HG03060 (cell line): Measurements from ENCODE around the gene P4HA2.

ENCODE experiments used
- ATAC-seq: cut with Tn5 transposase; IDR thresholded peaks from one replicate; pipeline ENCODE4 v1.9.1; 2021; ENCODE audit warnings: low read depth, moderate number of reproducible peaks; ENCODE audit not compliant: unreplicated experiment

P4HA2 gene

DNA sequence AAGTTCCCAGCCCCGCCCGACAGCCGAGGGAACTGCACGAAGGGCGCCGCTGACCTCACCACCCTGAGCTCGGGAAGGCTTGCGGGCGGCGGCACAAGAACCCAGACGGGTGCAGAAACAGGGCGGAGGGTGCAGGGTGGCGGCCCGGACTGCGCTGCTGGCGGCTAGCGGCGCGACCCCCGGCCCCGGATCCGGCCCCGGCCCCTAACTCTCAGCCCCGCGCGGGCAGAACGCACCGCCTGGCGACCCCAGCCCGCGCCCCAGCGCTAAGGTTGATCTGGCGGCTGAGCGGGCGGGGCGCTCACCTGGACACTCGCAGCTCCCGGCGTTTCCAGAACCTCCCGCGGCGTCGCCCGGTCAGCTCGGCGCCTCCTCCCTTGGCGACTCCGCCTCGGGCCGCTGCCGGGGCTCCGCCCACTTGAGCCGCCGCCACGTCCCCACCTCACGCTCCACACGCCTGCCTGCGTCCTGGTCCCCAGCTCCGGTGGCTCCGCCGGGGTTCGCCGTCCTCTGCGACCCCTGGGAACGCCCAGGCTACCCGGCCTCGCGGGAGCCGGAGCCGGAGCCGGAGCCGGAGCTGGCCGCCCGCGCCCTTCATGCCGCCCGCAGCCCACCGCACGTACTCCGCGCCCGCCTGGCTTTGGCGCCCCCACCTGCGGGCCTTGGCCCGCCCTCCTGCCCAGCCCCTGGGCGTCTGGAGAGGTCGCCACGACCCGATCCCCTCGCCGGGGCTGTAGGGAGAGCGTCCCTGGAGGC is at the start of gene P4HA2:
Gene P4HA2 (minus strand): TSS at position 369 of the 756 bp plus-strand sequence. CDS start 9,227 bp downstream, outside the sequence.
- ATAC-seq = no peak

DNA sequence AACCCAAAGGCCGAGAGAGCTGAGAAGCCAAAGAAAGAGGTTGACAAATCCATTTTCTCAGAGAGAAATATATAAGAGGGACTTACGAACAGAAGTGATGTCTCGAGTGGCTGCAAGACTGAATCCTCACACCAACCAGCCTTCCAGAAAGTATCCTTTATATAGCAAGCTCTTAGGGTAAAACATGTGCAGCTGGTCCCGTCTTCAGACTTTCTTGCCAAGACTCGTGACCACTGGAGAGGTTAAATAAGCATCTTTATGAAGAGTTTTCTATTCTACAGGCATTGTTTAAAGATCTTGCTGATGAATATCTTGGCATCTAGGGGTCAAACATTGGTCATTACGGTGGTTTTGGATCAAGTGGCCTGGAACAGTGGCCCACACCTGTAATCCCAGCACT is 49.6 kb upstream of the P4HA2 start:
- ATAC-seq = no peak

DNA sequence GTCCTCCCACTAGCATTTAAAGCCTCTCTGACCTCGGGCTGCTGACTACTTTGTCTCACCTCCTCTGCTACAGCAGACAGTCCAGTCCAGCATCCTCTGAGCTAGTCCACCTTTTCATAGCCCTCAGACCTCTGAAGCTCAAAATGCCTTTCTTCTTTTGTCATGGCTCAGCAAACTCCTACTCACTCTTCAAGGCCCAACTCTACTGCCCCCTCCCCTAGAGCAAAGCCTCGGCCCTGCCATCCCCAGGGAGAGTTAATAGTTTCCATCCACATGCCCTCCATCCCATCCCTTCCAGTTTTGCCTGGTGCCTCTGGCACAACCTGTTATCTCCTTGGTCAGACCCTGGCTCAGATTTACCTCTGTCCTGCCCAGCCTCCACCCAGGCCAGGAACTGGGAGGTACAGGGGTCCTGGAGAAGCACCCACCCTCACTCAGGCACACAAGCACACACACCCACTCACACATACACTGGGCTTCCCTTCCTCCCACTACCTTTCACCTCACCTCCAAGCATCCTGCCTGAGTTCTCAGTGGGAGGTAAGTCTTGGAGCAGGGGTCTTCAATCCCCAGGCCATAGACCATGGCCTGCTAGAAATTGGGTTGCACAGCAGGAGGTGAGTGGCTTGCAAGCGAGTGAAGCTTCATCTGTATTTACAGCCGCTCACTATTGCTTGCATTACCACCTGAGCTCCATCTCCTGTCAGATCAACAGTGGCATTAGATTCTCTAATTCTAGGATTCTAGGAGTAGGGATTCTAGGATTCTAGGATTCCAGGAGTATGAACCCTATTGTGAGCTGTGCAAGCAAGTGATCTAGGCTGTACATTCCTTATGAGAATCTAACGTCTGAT is 47.9 kb upstream of the P4HA2 start:
- ATAC-seq = no peak

DNA sequence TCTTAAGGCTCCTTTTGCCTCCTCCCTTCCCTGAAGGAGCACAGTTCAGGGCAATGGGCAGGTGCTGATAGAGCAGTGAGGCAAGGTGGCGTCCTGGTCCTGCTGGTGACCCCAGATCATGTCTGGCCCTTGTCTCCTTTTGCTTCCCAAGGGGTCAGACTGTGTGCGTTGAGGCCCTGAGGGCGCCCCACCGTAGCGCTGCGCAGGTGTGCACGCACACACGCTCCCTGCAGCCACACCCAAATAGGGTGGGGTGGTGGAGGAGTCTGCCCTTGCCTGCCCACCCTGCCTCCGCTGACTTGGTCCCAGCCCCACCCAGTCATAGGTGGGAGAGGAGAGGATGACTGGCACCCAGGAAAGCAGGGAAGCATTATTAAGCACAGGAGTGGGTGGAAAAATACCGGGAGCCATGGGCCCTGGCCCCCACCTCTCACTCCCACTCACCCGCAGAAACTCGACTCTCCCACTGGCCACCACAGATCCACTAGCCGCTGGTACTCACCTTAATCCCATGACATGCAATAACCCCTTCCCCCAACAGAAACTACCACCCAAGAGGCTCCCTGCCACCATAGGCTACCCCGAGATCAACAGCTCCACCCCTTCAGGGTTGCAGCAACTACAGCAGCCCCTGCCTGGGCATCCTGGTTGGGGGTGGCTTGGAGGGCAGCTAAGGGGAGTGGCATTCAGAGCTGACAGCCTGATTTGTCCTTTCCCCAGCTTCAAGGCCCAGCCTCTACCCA is 46.6 kb upstream of the P4HA2 start:
- no peak for ATAC-seq

DNA sequence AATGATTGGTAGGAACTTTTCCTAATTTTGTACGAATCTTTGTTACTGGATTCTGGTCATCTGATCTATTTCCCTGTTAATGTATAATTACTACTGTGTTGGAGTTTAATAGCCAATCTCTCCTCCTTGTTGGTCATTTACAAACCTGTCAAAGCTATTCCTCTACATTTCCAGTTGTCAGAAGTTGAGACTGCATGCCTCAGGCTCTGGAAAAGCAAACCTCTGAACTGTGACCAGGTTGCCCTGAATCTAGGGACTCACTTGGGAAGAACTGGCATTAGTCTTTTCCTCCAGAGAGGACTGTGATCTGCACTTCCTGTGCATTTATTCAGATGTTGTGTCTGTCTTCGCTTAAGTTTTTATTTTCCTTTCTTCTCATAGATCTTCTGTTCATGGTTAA is 46.0 kb upstream of the P4HA2 start:
- no peak for ATAC-seq

DNA sequence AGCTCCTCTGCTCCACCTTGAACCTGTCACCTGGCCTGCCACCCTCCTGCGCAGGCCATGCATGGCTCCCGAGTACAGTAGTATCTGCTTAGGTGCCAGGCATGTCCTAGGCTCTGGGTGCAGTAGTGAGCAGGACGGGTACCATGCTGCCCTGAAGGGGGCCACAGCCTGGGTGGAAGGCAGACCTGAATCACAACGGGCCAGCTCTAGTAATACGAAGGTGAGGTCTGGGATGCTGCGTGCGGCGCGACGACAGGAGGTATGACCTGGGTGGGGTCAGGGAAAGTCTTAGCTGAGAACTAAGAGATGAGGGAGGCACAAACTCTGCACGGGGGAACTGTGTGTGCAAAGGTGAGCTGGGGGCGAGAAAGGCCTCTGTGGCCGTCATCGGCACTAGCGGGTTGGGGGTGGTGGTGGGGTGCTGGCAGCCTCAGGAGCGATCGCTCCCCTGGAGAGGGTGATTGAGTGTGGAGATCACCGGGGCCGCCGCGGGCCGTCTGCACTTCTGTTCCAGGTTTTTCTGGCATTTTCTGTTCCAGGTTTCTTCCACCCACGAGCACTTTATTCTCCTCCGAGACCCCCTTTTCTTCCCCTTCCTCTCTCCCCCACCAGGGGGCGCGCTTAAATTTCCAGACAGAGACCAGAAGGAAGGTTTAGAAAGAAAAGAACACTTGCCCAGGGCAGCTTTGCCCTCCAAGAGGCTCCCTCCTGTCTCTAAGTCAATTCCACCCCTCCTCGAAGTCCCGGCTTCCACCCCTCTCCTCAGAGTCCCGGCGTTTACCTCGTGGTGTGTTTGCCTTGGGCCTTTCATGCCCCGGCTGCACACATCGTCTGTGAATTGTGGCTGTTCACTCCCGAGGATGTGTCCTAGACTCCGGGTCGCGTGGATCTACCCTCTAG is 44.9 kb upstream of the P4HA2 start:
- ATAC-seq = no peak

DNA sequence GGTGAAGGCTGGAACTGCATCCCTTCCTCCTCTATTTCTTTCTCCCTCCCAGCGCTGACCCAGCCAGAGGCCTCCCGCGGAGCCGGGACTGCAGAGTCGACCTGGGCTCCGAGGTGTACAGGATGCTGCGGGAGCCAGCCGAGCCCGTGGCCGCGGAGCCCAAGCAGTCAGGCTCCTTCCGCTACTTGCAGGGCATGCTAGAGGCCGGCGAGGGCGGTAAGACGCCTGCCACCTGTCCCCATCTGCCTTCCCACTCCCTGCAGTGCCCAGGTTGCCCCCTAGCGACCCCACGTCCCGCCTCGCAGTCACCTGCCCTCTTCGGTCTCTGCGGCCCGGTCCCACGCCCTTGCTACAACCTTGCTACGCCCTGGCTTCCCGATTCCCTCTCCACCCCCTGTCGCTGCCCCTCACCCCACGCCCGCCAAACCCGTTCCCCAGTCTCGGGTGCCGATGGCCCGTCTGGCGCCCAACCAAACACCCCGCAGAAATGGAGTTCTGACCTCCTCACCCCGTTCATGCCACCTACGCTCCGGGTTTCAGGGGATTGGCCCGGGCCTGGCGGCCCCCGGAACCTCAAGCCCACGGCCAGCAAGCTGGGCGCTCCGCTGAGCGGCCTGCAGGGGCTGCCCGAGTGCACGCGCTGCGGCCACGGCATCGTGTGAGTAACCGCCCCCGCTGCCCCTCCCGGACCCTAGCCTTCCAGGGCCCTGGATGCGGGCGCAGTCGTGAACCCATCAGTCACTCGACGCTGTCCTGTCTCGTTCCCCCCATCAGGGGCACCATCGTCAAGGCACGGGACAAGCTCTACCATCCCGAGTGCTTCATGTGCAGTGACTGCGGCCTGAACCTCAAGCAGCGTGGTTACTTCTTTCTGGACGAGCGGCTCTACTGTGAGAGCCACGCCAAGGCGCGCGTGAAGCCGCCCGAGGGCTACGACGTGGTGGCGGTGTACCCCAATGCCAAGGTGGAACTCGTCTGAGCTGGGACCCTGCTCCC is 43.9 kb upstream of the P4HA2 start:
- no peak for ATAC-seq

DNA sequence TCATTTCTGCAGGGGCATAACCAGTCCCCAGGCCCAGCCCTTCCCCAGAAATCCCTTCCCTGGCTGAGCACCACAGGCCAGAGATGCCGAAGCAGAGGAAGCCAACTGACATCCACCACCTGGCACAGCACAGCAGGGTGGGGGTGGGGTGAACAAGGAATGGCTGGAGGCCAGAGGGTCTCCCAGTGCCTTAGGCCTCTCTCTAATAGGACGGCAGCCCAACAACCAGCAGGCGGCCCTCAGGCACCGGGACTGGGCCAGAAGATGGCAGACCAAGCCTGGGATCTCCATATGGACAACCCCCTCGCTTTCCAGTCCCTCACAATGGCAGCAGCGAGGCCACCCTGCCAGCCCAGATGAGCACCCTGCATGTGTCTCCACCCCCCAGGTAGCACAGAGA is 43.1 kb upstream of the P4HA2 start:
- ATAC-seq = no peak

DNA sequence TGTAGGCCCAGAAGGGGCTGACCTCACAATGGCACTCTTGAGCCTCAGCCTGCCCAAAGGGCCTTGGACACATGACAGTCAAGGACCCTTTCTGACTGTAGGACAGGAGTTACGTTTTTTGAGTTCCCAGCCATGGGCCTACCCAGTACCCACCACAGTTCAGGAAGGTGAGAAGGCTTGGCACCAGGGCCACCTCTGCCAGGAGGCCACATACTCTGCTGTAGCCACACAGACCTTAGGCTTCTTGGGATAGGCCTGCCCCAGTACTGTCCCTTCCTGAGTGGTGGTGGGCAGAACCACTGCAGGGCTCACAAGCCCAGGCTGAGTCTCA is 42.6 kb upstream of the P4HA2 start:
- no peak for ATAC-seq

DNA sequence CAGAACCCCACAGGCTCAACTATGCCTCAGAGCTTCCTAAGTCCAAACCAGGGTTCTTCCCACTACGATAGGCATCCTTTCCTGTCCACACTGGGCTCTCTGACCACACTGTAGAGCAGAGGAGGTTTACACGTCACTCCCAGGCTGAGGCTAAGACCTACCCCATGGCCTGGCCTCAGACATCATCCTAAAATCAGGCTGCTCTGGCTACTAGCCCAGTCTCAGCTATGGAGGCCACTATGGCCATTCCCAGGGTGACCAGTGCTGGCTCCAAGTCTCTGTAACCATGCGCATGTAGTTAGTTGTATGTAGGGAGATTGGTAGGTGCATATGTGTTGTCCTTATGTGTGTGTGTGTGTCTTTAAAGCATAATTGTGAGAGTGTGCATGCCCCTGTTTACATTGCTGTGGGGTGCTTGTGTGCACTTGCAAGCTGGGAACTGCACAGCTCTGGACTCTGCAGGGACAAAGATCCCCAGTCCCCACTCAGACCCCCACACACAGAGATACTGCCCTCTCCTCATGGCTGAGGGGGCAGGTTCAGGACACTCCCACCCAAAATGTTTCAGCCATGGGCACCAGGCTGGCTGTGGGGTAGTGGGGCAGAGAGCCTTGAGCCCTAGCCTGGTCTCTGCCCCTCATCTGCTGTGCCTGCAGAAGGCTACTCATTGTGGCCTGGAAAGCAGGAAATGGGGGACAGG is 42.1 kb upstream of the P4HA2 start:
- ATAC-seq = no peak

DNA sequence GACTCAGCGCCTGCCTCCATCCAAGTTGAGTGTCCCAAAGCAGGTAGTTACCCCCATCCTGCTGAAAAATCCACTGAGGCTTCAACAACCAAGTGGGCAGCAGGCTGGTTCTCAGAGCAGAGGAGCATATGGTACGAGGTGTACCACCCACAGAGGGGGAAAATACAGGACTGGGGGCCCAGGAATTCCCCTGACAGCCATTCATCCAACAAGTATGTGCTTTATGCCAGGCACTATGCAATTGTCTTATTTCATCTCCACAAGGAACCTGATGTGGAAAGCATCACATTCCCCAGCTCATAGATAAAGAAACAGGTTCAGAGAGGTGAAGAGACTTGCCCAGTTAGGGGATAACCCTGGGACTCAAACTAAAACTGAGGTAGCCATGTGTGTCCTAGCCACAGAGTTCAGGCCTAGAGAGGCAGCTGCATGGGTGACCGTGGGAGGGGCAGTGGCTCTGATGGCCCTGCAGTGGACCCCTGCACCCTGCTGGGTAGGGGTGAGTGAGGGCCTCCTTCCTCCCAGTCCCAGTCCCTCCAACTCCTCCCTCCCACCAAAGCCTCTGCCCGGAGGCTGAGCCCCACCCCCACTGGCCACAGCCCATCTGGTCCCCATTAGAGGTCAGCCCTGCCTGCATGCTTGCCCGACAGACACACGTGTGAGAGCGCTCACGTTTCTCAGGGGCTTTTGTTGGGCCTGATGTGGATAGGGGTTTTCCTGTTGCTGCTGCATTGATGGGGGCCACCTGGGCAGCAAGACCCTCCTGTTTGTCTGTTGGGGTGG is 41.3 kb upstream of the P4HA2 start:
- ATAC-seq = peak; percentile 58

DNA sequence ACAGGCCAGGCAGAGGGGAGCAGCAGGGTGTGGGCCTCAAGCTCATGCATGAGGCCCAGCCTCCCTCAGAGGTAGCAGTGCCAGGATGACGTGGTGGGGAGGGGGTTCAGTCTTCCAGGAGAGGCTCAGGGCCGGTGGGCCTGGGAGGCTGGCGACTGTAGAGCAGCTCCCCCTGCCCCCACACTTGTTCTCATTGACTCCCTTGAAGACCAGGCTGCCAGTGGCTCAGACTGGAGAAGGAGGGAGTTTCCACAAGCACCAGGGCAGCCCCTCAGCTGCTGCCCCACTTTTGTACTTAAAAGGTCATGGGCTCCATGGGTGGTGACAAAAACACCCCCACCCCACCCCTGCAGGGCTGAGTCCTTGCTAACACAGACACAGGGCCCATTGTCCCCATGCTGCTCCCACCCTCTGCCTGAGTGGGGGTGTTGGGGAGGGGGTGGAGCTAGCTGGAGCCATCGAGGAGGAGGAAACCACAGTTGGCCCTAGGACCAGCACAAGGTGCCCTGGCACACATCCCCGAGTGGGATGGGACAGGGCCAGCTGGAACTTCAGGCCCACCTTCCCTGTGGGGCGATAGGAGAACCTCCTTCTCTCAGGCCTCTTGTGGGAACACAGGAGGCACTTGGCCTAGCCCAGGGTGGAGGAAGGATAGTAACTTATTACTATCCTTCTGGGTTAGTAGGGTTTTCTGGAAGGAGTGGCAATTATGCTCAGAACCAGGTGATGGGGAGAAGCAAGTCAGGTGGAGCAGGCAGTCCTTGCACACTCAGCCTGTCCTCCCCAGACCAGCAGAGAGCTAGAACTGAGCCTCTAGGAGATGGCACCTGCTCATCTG is 40.5 kb upstream of the P4HA2 start:
- ATAC-seq = no peak

DNA sequence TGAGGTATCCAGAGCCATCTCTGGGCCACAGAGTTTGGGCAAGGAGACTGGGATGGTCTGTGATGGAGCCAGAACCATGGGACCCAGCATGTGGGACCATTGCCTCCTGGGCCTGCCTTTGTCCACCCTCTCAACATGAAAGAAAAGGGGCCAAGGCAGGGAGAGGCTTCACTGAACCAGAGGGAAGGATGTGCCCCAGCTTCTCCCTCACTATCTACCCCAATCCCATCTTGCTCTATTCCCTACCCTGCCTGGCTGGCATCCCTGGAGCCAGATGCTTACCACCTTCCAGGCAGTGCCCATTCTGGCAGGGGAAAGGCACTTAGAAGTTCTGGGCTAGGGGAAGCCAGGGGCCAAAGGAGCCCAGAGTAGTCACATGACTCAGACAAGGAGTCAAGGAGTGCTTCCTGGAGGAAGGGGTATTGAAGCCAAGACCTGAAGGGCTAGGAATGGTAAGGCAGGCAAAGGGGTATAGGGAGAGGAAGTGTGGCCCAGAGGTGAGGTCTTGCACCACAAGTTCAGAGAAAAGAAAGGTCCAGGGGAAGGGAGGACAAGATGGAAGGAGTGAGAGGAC is 39.6 kb upstream of the P4HA2 start:
- ATAC-seq = no peak

DNA sequence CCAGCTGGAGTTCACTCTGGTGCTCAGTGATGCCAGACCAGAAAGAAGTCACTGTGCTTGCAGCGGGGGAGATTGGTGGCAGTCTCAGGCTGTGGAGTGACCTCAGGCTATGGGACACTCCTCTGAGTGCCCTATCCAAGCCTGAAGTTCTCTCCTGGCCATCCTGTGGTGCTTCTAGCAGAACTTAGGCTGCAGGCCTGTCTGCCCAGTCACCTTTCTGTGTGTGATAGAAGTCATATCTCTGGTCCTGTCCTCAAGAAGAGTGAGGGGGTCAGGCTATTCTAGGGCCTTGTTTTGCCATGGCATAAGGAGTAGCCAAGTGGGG is 39.1 kb upstream of the P4HA2 start:
- ATAC-seq = no peak

DNA sequence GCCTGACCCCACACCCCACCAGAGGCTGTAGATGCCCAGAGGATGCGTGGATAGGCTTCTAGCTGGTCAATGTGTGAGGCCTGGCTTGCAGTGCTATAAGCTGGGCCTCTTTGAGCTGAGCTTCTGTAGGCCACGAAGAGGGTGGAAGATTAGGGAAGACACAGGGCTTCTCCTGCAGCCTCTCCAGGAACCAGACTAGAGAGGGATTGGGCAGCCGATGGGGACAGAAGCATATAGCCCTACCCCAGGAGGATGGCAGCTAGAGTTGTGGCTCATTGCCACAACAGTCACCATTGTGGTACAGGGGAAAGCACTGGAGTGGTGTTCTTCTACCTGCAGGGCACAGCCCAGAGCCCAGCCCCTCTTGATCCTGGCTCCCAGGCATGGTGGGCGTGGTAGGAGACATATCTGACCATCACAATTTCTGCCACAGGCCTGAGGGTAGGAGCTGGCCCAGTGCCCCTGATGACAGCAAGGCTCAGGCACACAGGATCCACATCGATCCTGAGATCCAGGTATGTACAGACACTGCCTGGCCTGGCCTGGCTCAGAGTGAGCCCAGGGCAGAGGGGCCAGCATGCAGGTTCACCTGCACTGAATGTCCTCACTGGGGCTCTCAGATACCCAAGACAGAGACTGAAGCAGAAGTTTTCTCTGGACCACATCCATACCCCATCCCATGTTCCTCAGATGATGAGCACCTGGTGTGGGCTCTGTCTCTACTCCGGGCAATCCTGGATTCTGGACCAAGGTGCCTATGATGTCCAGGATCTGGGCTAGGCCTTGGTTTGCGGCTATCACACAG is 38.6 kb upstream of the P4HA2 start:
- no peak for ATAC-seq
